ENCODE results near the gene ADARB1.

ADARB1 gene

DNA sequence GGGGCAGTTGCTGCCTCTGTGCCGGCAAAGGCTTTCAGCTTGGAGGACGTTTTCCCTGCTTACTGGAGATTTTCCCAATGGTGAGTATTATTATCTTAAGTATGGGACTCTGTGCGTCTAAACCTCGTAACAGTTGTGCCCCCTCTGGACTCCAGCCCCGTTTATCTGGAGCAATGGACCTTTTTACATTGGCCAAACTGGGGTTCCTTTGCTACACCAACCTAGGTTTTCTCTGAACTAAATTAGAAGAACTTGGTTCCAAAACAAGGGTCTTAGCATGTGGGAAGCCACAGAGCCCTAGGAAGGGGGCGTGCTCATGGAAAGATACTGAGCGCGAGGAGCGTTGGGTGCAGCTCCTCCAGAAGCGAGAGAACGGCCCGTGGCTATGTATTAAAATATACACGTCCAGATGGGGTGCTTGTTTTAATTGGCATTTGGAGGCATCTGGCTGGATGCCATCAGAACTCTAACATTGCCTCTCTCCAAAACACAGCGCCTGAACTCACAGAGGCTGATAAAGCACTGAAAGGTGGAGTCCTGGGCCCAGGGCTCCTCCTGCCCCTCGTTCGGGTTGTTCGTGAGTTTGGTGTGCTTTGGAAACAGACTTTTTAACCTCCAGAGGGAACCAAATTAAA is 184.9 kb downstream of the ADARB1 start:
- DNase-seq = no peak

DNA sequence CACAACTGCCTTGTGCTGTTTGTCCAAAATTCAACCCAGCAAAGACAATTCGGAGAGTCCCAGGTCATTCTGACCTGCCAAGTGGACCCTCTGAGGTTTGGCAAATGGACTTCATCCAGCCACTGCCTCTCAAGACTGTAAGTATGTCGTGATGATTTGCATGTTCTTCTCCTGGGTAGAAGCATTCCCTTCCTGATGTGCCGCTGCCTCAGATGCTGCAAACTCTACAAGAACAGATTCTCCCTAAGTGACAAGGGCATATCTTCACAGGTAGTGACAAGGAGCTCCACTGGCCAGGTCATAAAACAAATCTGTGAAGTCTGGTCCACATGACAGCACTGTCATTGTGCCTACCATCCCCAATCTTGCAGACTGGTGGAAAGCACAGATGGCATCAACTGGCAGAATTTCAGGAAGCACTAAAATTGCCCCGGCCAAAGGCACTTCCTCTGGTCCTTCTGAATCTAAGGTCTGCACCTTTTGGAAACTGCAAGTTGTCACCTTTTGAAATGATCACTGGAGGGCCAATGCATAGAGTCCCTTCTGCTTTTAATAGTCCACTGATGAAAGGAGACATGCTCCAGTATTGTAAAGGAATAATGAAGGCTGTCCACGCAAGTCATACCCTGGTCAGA is 185.9 kb downstream of the ADARB1 start:
- DNase-seq = no peak

DNA sequence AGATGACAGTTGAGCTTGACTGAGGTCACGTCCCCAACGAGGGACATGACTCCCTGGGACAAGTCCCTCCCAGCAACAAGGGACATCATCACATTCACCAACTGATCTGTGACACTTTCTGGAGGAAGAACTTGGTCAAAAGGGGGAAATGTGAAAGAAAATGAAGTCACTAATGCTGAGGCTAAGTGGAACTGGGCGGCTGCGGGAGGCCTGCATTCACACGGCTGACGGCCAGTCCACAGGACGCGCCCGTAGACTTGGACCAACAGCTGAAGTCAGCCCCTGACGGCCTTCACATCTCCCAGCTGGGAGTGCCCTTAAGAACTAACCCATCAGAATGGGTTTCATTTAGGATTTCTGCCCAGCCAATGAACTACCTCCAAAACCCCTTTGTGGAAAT is 186.7 kb downstream of the ADARB1 start:
- no peak for DNase-seq

DNA sequence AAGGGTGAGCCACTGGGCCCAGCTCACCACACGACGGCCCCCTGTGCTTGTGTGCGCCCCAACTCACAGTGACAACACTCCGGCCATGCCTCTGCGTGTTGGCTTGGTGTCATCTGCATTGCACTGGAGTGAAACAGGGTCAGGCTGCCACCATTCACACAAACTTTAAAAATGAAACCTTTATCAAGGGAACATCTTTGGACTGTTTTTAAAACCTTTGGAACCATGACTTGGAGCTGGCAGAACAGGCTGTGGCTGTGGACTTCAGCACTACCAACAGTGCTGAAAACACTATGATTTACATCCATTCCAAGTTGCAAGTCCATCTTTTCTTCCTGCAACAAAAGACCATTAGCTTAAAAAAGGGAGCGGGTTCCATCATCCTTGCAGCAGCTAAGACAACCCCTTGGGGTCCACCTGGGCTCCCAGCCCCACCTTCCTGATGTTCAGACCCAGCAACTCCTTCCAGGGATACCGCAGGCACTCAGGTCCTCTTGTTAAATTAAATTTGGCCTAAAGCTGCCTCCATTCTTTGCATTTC is 187.7 kb downstream of the ADARB1 start:
- no peak for DNase-seq

DNA sequence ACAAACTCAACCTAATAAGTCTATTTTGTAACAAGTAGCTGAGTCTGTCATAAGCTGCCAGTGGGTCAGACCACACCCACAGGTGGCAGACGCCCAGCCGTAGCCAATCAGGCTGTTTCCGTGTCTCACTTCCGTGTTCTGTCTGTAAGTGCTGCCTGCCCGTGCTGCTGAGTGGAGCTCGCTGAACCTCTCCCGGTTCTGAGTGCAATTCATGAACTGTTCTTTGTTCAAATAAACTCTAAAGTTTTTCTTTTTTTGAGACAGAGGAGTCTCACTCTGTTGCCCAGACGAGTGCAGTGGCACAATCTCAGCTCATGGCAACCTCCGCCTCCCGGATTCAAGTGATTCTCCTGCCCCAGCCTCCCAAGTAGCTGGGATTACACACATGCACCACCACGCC is 188.2 kb downstream of the ADARB1 start:
- no peak for DNase-seq

DNA sequence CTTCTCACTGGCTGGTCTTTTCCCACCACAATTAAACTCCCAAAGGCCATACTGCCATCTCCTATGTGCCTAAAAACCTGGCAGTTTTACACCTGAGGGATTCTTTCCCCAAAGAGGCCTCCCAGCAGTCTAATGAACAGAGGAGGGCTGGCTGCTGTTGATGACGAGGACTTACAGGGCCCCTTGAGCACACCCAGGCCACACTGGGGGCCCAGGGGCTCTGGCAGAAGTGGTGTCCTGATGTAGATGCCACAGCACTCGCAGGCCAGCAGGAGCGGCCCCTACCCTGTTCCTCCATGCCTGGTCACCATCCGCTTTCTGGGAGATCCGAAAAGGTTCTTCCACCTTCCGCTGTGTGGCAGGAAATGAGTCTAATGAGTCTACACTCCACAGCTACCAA is 189.2 kb downstream of the ADARB1 start:
- DNase-seq = no peak

DNA sequence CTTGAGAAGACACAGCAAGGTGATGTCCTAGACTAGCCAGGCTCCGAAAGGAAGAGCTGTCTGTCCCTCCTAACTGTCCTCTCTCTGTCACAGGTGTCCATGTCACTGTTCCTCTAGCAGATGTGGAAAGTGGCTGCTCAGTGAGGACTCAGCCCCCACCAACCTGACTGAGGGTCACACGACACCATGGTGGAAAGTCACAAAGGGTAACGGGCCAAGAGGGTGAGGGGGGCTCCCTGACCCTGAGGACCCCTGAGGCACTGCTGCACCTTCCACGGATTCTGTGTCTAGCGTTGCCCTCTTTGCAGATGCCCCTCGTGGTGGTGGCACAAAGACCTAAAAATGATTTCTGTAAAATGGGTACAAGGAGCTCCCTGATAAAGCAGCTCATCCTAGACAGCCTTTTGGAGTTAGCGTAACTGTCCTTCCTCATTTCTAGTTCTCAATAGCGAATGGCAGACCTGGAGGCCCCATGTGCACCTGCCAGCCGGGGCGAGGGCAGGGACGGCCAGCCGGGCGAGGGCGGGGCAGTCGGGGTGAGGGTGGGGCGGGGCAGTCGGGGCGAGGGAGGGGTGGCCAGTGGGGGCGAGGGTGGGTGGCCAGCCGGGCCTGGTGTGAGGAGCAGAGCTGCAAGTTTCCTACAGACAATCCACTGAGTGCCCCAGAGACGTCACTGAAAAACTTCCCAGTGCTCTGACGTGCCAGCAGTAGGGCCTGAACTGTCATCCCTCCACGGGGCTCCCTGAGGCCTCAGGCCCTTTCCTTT is 189.9 kb downstream of the ADARB1 start:
- no peak for DNase-seq

DNA sequence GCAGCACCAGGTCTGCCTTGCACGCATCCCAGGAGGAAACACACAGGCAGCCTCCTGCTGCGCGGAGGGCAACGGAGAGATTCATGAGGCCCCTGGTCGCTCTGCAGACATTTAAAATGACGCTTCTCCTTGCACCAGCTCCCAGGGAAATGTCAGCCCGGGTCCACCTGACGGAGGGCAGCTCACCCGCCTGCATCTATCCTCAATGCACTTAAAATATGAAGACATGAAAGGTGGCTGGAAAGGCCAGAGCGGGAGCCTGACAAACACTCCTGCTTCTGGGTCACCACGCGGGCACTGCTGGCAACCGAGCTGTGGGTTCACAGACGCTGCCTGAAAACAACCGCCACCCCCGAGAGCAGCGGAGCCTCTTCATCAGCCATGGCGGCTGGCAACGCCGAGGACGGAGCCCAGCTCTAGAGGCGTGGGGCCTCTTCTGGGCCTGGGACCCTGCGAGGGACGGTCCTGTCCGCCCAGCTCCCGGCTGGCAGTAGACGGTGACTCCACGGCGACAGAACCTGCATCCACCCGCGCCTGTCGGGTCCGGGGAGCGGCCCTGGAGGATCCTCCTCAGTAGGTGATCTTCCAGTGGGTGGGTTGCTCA is 190.6 kb downstream of the ADARB1 start:
- DNase-seq = no peak

DNA sequence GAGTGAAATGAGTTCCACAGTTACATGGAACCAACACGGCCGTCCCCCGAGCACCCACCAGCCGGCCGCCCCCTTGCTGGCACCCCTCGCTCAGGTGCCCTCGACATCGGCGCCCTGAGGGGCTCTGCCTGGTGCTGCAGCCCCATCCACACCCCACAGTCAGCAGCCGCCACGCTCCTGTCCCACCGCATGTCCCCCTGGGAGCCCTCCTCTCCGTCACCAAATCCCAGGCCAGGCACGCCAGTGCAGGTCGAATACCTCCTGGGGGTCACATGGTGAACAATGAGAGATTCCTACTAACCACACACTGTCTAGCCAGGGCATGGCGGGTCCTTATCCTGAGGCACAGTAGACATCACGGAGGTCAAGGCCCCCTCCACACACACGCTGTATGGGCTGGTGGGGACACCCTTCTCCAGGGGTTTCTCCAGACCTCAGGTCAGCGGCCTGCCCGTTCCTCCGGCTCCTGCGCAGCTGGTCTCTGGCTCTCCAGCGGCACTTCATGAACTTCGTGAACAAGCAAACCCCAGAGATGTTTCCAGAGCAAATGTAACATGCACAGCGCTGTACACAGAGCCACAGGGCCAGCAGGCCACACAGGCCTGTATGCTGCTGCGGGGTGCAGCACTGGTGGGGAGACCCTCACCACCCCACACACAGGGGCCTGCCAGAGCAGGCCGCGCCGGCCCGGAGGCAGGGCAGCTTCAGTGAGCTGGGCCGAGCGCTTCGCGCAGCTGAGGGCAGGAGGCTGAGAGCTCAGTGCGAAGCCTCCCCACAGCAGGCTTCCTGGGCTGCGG is 191.5 kb downstream of the ADARB1 start:
- DNase-seq = no peak

DNA sequence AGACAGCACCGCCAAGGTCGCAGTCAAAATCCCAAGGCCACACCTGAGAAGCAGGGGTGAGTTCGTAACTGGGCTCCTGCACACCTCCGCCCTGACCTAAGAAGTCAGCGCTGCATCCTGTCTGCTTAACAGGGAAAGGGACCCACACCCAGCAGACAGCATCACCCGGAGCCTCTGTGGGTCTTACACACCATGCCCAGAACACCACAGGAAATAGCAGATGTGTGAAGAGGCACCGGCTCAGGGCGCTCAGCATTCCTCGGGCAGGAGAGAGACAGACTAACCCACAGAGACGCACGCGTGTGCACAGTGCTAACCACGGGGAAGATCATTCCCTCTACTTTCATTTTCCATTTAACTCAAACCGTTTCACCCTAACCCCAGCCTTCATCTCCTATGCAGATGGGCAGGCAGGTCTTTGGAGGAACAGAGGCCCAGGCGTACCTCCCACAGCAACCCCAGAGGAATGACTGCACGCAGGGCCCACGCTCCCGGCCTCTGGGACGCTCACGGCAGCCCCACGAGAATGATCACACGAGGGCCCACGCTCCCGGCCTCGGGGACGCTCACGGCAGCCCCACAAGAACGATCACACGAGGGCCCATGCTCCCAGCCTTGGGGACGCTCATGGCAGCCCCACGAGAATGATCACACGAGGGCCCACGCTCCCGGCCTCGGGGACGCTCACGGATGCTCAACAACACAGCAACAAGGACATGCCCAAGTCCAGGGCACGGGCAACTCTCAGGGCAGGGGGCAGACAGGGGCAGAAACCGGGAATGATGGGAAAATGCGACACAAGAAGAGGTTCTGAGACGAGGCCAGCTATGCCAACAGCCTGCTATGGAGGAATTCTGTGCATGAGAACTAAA is 192.4 kb downstream of the ADARB1 start:
- DNase-seq = no peak

DNA sequence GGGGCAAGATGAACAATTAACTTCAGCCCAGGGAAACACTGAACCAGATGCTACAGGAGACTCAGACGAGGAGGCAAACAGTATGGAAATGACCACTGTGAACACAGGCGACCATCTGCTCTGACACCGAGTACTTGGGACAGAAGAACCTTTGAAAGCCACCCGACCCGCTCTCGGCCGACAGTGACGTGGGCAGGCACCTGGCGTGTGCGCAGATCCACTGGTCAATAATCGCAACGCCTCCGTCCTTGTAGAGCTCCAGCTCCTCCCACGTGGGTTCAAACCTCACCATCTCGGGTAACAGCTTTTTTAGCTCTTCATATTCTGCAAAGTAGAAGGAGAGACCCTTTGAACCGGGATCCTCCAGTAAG is 193.0 kb downstream of the ADARB1 start:
- no peak for DNase-seq

DNA sequence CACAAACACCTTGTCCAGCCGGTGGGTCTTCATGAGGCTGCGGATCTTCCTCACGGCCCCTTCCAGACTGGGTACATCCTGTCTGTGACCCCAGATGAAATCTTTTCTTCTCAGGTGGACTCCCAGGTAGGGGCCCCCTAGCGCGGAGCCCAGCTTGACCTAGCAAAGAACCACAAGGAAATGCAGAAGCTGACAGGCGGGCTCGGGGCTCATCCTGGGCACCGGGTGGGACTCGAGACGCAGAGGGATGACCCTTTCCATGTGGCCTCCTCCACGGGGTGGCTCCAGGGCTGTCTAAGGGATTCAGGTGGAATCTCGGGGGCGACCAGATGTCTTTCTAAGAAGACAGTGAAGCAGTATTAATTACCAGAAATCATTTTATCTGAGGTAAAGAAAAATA is 195.5 kb downstream of the ADARB1 start:
- DNase-seq = no peak

DNA sequence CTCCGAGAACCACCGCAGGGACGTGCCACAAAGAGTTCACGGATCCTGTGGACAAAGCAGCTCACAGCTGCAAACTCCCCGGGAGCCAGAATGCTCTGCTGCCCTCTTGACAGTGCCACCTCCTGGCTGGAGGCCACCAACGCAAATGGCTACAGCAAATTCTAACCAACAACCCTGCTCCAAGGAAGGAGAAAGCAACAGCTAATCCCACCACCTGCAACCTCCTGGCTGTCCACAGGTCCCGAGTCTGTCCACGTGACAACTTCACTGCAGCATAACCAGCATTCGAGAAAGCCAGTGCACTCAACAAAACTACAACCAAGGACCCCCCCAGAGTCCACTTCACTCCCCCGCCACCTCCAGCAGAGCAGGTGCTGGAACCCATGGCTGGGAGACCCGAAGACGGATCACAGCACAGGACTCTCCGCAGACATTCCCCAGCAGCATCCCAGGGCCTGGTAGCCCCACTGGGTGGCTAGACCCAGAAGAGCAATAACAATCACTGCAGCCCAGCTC is 196.0 kb downstream of the ADARB1 start:
- DNase-seq = no peak
